ENCODE results near the gene ZNF366.

GRCh38 chr5:72525816-72526215 lies 18.6 kb upstream of the ZNF366 start:
- TF ChIP-seq CTCF (optimal IDR thresholded peaks at IDR 0.05 in 1 of 3, IDR thresholded peaks at IDR 0.05 in 1 of 3, conservative IDR thresholded peaks at IDR 0.05 in 1 of 3; ENCODE audit: extremely low read depth in 1 of 3, insufficient read depth in 2 of 3, low read length in 3 of 3) (no peak), EZH2 (IDR thresholded peaks at IDR 0.05; ENCODE audit: low read length) (no peak)

Measured in keratinocyte (primary cell).